GM19438 (cell line): ENCODE results near the gene SPATA46.

Source experiments
- ATAC-seq: cut with Tn5 transposase; IDR thresholded peaks from one replicate; pipeline ENCODE4 v1.9.1; 2021; ENCODE audit warnings: low read depth; ENCODE audit not compliant: unreplicated experiment

Gene SPATA46

DNA sequence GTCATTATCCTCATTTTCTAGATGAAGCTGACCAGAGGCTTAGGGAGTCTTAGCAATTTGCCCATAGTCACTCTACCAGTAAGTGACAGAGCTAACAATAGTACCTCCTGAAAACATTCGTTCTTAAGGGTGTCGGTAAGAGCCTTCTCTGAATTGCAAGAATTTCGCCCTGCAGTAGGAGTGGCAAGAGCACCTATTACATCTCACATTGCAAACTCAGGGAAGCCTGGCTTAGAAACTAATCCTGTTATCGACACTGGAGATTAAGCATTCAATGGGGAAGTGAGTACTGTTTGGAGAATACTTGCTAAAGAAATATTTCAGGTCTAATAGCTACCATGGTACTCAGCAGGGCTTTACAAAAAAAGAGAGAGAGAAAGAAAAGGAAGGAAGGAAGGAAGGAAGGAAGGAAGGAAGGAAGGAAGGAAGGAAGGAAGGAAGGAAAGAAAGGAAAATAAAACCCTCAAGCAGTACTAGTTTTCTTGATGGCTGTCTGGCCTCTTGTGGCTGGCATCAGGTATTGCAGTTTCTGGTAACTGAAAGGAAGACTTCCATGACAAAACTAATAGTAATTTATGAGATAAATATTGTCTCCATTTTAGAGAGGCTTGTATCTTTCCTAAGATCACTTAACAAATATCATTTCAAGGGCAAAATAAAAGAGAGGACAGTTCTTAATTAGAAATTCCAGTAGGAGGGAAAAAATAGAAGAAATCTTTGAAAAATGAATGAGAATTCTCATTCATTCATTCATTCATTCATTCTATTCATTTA lies 15.3 kb upstream of the SPATA46 start:
- ATAC-seq = no peak

DNA sequence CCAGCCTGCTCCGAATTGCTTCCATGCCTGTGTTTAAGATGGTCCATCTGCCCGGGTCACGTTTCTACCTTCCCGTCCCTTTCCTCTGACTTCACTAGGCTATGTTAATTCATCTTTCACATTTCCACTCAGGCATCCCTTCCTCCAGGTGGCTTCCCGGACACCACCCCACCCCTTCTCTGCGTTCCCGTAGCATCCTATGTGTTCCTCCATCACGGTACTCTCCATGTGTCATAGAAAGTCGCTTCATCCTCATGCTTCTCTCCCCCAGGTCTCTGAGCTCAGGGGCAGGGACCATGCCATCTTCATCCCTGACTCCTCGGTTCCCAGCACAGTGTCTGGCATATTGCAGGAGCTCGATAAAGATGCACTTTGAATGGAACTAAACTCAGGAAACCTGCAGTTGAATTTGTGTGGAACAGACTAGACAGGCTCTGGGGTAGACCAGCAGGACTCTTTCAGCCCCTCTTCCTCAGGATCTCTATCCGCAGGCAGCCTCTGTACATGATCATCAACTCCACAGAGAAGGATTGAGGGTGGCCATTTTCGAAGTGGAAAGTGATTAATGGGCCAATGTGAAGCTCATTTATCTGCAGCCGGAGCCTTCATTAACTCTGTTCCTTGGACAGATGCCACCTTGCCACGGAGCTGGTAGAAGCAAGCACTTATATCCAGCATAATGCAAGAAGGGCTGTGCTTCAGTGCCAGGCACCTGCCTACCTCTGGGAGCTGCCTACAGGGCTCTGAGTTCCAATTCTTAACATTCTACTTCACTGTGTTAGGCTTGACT lies 13.9 kb upstream of the SPATA46 start:
- ATAC-seq = no peak

- ATAC-seq = no peak
These were observed 13.3 kb upstream of the SPATA46 start for GRCh38 chr1:162389971-162390370.

DNA sequence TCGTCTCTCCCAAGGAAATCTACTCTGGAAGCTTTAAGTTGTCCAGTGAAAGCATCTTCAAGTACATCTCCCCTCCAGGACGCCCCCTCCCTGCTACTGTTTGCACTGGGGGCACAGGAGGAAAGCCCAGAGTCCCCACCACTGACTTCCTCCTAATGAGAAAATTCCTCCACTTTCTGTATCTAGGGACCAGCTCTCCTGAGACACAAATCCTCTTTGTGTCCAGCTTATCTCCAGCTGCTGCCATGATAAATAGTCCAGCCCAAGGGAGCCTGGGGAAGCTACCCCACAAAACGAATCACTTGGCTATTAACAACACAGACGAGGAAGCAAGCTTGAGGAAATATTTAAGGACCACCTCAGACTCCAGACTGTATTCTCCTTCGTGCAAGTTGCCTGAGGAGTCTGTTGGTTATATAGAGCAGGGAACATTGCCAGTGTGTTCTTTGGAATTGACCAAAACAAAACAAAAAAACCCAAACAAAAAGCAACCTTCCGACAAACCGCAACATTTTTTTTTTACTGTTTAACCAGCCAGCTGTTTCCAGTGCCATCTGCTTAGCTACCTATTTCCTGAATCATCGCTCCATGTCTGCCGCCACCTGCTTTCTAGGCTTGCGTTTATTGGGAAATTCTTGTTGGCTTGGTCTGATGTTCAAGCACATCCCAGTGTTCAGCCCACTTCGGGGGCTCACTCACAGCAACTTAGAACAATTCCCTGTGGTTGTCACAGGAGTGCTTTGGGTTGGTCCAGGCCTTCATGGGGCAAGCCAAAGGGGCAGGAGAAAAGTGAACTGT lies 12.6 kb upstream of the SPATA46 start:
- ATAC-seq = no peak

- ATAC-seq = no peak
These were observed 12.0 kb upstream of the SPATA46 start for GRCh38 chr1:162388615-162389014.

- no peak for ATAC-seq
These were observed 11.5 kb upstream of the SPATA46 start for GRCh38 chr1:162388083-162388594.

- ATAC-seq = no peak
These were observed 10.8 kb upstream of the SPATA46 start for GRCh38 chr1:162387226-162388082.

DNA sequence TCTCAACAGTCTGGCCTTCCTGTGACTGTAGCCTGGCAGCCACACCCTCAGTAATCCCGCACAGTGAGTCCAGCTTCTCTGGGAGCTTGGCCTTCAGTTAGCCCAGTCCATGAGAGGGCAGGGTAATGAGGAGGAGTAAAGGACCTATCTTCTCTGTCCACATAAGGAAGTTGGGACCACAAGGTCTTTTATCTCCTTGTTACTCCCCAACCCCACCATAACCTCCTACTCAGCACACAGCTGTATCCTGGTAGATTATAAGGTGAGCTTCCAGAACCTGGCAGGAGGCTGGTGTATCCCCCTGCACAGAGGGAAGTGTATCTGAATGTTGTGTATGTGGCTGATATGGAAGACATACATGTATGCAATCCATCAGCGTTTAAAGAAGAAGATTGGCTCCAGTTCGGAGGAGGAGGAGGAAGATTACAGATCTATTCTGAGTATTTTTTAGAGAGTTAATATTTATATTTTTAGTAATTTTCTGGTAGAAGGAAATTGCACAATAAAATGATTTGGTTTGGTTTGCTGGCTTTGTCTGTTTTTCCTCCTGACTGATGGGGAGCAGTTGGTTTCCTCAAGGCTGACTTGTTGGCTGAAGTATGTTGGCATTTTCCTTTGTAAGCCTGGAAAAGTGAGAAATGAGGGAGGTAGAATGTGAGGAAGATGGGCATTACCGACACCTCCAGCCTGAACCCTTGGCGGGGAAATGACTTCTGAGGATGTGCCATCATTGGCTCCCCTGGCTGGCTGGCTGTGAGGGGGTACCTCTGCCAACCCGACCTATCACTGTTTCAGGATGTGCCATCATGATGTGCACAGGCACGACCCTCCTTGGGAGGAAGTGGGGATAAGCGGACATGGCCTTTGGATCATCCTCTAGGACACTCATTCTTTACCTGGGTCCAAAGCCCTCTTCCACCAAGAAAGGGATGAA lies 9.9 kb upstream of the SPATA46 start:
- ATAC-seq = no peak

DNA sequence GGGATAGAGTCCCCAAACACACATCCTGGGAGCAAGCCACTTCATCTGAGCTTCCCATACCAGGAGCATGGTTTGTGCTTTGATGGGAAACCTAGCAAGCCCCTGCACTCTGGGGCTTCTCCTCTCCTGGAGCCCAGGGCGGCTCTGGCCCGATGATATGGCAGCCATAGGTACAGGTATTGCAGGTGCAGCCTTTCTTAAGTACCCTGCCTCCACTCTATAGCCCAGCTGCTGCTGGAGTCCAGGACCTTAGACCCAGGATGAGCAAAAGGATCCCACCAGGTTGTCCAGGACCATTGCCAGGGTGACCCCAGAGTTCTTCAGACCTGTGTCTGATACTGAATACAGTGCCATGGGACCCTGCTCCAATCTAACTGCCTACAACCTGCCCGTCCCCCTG lies 9.0 kb upstream of the SPATA46 start:
- no peak for ATAC-seq

- no peak for ATAC-seq
These were observed 8.6 kb upstream of the SPATA46 start for GRCh38 chr1:162385280-162385623.

GRCh38 chr1:162384601-162385279 lies 8.1 kb upstream of the SPATA46 start:
- no peak for ATAC-seq

- ATAC-seq = no peak
These were observed 7.5 kb upstream of the SPATA46 start for GRCh38 chr1:162384116-162384515.

- no peak for ATAC-seq
These were observed 6.9 kb upstream of the SPATA46 start for GRCh38 chr1:162383516-162383915.

GRCh38 chr1:162383091-162383490 lies 6.4 kb upstream of the SPATA46 start:
- no peak for ATAC-seq

GRCh38 chr1:162381941-162382750 lies 5.5 kb upstream of the SPATA46 start:
- ATAC-seq = no peak

DNA sequence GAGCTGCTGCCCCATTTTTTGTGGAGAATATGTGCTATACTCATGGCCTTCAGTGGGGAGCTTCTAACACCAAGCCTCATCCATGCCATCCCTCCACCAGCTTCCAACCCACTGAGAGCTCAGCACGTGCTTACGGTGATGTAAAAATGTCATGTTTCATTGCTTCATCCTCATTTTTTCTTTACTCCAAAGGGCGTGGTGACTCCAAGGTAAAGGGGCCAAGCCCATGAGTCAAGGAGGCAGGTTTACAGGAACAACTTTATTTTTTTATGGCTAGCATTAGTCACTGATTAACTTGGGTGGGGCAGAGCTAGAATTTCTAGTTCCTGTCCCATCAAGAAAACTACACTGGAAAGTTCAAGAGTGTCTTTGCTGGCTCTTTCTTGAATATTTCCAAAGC lies 4.7 kb upstream of the SPATA46 start, which contains the start of gene C1orf226:
C1orf226 (plus strand) TSS at position 346 of the 400 bp plus-strand sequence. CDS start 174 bp downstream, outside the sequence.
- no peak for ATAC-seq

- ATAC-seq = no peak
These were observed 3.6 kb upstream of the SPATA46 start for GRCh38 chr1:162380061-162380846.
